ENCODE data around the gene ZSWIM1.

The ZSWIM1 gene

DNA sequence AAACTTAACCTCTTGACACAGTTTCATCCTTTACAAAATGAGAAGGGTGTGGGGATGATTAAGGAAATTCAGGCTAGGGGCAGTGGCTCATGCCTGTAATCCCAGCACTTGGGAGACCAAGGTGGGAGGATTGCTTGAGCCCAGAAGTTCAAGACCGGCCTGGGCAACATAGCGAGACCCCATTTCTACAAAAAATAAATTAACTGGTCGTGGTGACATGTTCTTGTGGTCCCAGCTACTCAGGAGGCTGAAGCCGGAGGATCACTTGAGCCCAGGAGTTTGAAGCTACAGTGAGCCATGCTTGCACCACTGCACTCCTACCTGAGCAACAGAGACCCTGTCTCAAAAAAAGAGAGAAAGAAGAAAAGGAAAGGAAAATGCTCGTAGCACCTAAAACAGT lies 14.6 kb upstream of the ZSWIM1 start:
- Histone ChIP-seq H2BK12ac (ENCODE audit: low read length in 2 of 2) (no peak overlapping the region), H3K9ac (ENCODE audit: low read length) (no peak overlapping the region), H4K8ac (ENCODE audit: low read length) (no peak overlapping the region), H3K4ac (ENCODE audit: low read depth in 1 of 2, low read length in 2 of 2) (no peak overlapping the region), H4K91ac (ENCODE audit: low read length) (no peak overlapping the region), H2AFZ (ENCODE audit: low read depth, low read length) (no peak overlapping the region), H3K4me2 (ENCODE audit: low read length, poor library complexity, severe bottlenecking) (no peak overlapping the region), H3K79me1 (replicated peaks; ENCODE audit: low read length, poor library complexity, severe bottlenecking) (peaks cover 14% of the 10 kb centered on the region), H3K27me3 (ENCODE audit: control insufficient read depth in 1 of 2, insufficient read depth in 1 of 2, low read length in 2 of 2) (no peaks in the 10 kb centered on the region), H3K4me3 (ENCODE audit: insufficient read depth in 1 of 2, low read depth in 1 of 2, low read length in 2 of 2) (no peak overlapping the region), H2BK5ac (ENCODE audit: low read depth, low read length, poor library complexity, severe bottlenecking) (no peak overlapping the region), H3K18ac (ENCODE audit: low read depth in 1 of 2, low read length in 2 of 2) (no peak overlapping the region), H3K9me3 (ENCODE audit: control insufficient read depth, low read length) (no peaks in the 10 kb centered on the region), H3K27ac (ENCODE audit: low read length, poor library complexity, severe bottlenecking) (no peak overlapping the region), H3K36me3 (ENCODE audit: control insufficient read depth in 1 of 2, insufficient read depth in 2 of 2, low read depth in 1 of 2, low read length in 2 of 2) (peaks cover 0 to 4% of the 10 kb centered on the region in 2 experiments), H3K23ac (ENCODE audit: low read length in 2 of 2) (no peak overlapping the region), H3K14ac (ENCODE audit: low read length in 2 of 2) (no peak overlapping the region), H2AK5ac (ENCODE audit: low read length, severe bottlenecking) (no peak overlapping the region), H2BK15ac (ENCODE audit: low read depth, poor library complexity, severe bottlenecking) (no peak overlapping the region), H3K4me1 (ENCODE audit: control insufficient read depth, insufficient read depth, low read depth, low read length) (no peaks in the 10 kb centered on the region), H2BK120ac (ENCODE audit: low read depth, low read length) (no peak overlapping the region)
- no peak for DNase-seq
- WGBS, result 100% methylated on average over 4 of the region's 5 CpGs

DNA sequence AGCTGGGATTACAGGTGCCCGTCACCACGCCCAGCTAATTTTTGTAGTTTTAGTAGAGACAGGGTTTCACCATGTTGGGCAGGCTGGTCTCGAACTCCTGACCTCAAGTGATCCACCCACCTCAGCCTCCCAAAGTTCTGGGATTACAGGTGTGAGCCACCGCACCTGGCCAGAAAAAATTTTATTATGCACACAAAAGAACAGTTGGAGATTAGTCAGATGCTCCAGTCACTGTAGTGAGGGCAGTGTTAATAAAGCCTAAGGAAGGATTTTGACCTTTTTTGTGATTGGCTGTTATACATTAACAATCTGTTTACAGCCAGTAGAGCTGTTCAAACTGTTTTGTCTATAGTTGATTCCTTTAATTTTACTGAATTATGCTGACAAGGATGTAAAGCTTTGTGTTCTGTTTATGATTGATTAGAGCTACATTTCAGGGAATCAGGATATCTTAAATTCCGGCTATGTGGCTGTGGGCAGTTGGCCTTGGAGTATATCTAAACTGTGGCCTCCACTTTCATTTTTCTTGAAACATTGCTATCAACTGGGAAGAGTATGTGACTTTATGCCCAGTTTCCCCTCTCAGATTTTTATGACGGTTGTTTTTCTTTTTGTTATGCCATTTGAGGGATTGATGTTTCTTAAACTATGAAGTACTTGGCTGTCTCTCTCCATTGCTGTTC lies 13.8 kb upstream of the ZSWIM1 start:
- H3K4me2 ChIP-seq (ENCODE audit: low read length, poor library complexity, severe bottlenecking), result no peak overlapping the region
- H2BK120ac ChIP-seq (ENCODE audit: low read depth, low read length), result no peak overlapping the region
- no peak overlapping the region for H2BK15ac ChIP-seq (ENCODE audit: low read depth, poor library complexity, severe bottlenecking)
- H3K27me3 ChIP-seq (ENCODE audit: control insufficient read depth in 1 of 2, insufficient read depth in 1 of 2, low read length in 2 of 2), result no peaks in the 10 kb centered on the region
- H3K23ac ChIP-seq (ENCODE audit: low read length in 2 of 2), result no peak overlapping the region
- peak overlapping the region; percentile 71 for H3K9ac ChIP-seq (ENCODE audit: low read length)
- no peak overlapping the region for H2AFZ ChIP-seq (ENCODE audit: low read depth, low read length)
- H2AK5ac ChIP-seq (ENCODE audit: low read length, severe bottlenecking), result no peak overlapping the region
- H3K36me3 ChIP-seq (ENCODE audit: control insufficient read depth in 1 of 2, insufficient read depth in 2 of 2, low read depth in 1 of 2, low read length in 2 of 2), result peaks cover 0 to 4% of the 10 kb centered on the region in 2 experiments
- peak overlapping the region; percentile 65 for H3K27ac ChIP-seq (ENCODE audit: low read length, poor library complexity, severe bottlenecking)
- H3K14ac ChIP-seq (ENCODE audit: low read length in 2 of 2), result no peak overlapping the region
- H3K4me1 ChIP-seq (ENCODE audit: control insufficient read depth, insufficient read depth, low read depth, low read length), result no peaks in the 10 kb centered on the region
- WGBS, result 89% methylated on average over 5 of the region's 6 CpGs
- no peak overlapping the region for H4K91ac ChIP-seq (ENCODE audit: low read length)
- H3K9me3 ChIP-seq (ENCODE audit: control insufficient read depth, low read length), result no peaks in the 10 kb centered on the region
- no peak overlapping the region for H4K8ac ChIP-seq (ENCODE audit: low read length)
- H3K18ac ChIP-seq (ENCODE audit: low read depth in 1 of 2, low read length in 2 of 2), result no peak overlapping the region
- DNase-seq, result no peak
- no peak overlapping the region for H2BK5ac ChIP-seq (ENCODE audit: low read depth, low read length, poor library complexity, severe bottlenecking)
- no peak overlapping the region for H3K4ac ChIP-seq (ENCODE audit: low read depth in 1 of 2, low read length in 2 of 2)
- H3K4me3 ChIP-seq (ENCODE audit: insufficient read depth in 1 of 2, low read depth in 1 of 2, low read length in 2 of 2), result no peak overlapping the region
- H2BK12ac ChIP-seq (ENCODE audit: low read length in 2 of 2), result no peak overlapping the region
- H3K79me1 ChIP-seq (replicated peaks; ENCODE audit: low read length, poor library complexity, severe bottlenecking), result peaks cover 12% of the 10 kb centered on the region

GRCh38 chr20:45867819-45868176 lies 13.2 kb upstream of the ZSWIM1 start:
- DNase-seq, result peak; percentile 69
- Histone ChIP-seq H4K91ac (ENCODE audit: low read length) (no peak overlapping the region), H3K4me2 (ENCODE audit: low read length, poor library complexity, severe bottlenecking) (no peak overlapping the region), H2BK5ac (ENCODE audit: low read depth, low read length, poor library complexity, severe bottlenecking) (no peak overlapping the region), H3K9me3 (ENCODE audit: control insufficient read depth, low read length) (no peaks in the 10 kb centered on the region), H2AK5ac (ENCODE audit: low read length, severe bottlenecking) (no peak overlapping the region), H4K8ac (ENCODE audit: low read length) (no peak overlapping the region), H3K4ac (ENCODE audit: low read depth in 1 of 2, low read length in 2 of 2) (no peak overlapping the region), H3K18ac (ENCODE audit: low read depth in 1 of 2, low read length in 2 of 2) (no peak overlapping the region), H2BK120ac (ENCODE audit: low read depth, low read length) (no peak overlapping the region), H3K23ac (ENCODE audit: low read length in 2 of 2) (no peak overlapping the region), H3K36me3 (ENCODE audit: control insufficient read depth in 1 of 2, insufficient read depth in 2 of 2, low read depth in 1 of 2, low read length in 2 of 2) (peaks cover 0 to 4% of the 10 kb centered on the region in 2 experiments), H2AFZ (ENCODE audit: low read depth, low read length) (no peak overlapping the region), H2BK15ac (ENCODE audit: low read depth, poor library complexity, severe bottlenecking) (no peak overlapping the region), H3K27ac (ENCODE audit: low read length, poor library complexity, severe bottlenecking) (peak overlapping the region; percentile 65), H3K4me1 (ENCODE audit: control insufficient read depth, insufficient read depth, low read depth, low read length) (no peaks in the 10 kb centered on the region), H3K14ac (ENCODE audit: low read length in 2 of 2) (no peak overlapping the region), H3K9ac (ENCODE audit: low read length) (peak overlapping the region; percentile 71), H3K79me1 (replicated peaks; ENCODE audit: low read length, poor library complexity, severe bottlenecking) (peaks cover 10% of the 10 kb centered on the region), H2BK12ac (ENCODE audit: low read length in 2 of 2) (no peak overlapping the region), H3K27me3 (ENCODE audit: control insufficient read depth in 1 of 2, insufficient read depth in 1 of 2, low read length in 2 of 2) (no peaks in the 10 kb centered on the region), H3K4me3 (ENCODE audit: insufficient read depth in 1 of 2, low read depth in 1 of 2, low read length in 2 of 2) (no peak overlapping the region)

GRCh38 chr20:45872626-45873025 lies 8.4 kb upstream of the ZSWIM1 start:
- H4K8ac ChIP-seq (ENCODE audit: low read length), result no peak overlapping the region
- no peaks in the 10 kb centered on the region for H3K9me3 ChIP-seq (ENCODE audit: control insufficient read depth, low read length)
- H3K23ac ChIP-seq (ENCODE audit: low read length in 2 of 2), result no peak overlapping the region
- no peak overlapping the region for H4K91ac ChIP-seq (ENCODE audit: low read length)
- no peak overlapping the region for H2AK5ac ChIP-seq (ENCODE audit: low read length, severe bottlenecking)
- H2AFZ ChIP-seq (ENCODE audit: low read depth, low read length), result no peak overlapping the region
- H3K27ac ChIP-seq (ENCODE audit: low read length, poor library complexity, severe bottlenecking), result no peak overlapping the region
- no peak overlapping the region for H2BK15ac ChIP-seq (ENCODE audit: low read depth, poor library complexity, severe bottlenecking)
- H2BK120ac ChIP-seq (ENCODE audit: low read depth, low read length), result no peak overlapping the region
- DNase-seq, result no peak
- no peak overlapping the region for H2BK5ac ChIP-seq (ENCODE audit: low read depth, low read length, poor library complexity, severe bottlenecking)
- H3K4me1 ChIP-seq (ENCODE audit: control insufficient read depth, insufficient read depth, low read depth, low read length), result no peaks in the 10 kb centered on the region
- H2BK12ac ChIP-seq (ENCODE audit: low read length in 2 of 2), result no peak overlapping the region
- no peaks in the 10 kb centered on the region for H3K27me3 ChIP-seq (ENCODE audit: control insufficient read depth in 1 of 2, insufficient read depth in 1 of 2, low read length in 2 of 2)
- H3K4me2 ChIP-seq (ENCODE audit: low read length, poor library complexity, severe bottlenecking), result no peak overlapping the region
- peaks cover 10 to 14% of the 10 kb centered on the region in 2 experiments for H3K36me3 ChIP-seq (ENCODE audit: control insufficient read depth in 1 of 2, insufficient read depth in 2 of 2, low read depth in 1 of 2, low read length in 2 of 2)
- H3K9ac ChIP-seq (ENCODE audit: low read length), result no peak overlapping the region
- H3K4ac ChIP-seq (ENCODE audit: low read depth in 1 of 2, low read length in 2 of 2), result no peak overlapping the region
- H3K14ac ChIP-seq (ENCODE audit: low read length in 2 of 2), result no peak overlapping the region
- H3K79me1 ChIP-seq (replicated peaks; ENCODE audit: low read length, poor library complexity, severe bottlenecking), result peaks cover 2% of the 10 kb centered on the region
- 100% methylated on average over 3 of the region's 4 CpGs for WGBS
- H3K18ac ChIP-seq (ENCODE audit: low read depth in 1 of 2, low read length in 2 of 2), result no peak overlapping the region
- no peak overlapping the region for H3K4me3 ChIP-seq (ENCODE audit: insufficient read depth in 1 of 2, low read depth in 1 of 2, low read length in 2 of 2)
